Lower leg skin (tissue), 3 donors: ENCODE results near the gene MAT2B.

Experiments
- POLR2A ChIP-seq, 2 donors: fragments of 450-650 bp; IDR thresholded peaks; one replicate each; pipeline ENCODE4 v1.6.1; 2016 to 2017; ENCODE audit warnings: antibody characterized with exemption in 2 of 2, mild to moderate bottlenecking in 1 of 2, moderate library complexity in 1 of 2
- TF ChIP-seq, protein P1 (sequence below), 3 donors: fragments of 450-650 bp; IDR thresholded peaks; one replicate each; pipeline ENCODE4 v1.5.1; 2016; ENCODE audit warnings: antibody characterized with exemption in 3 of 3, mild to moderate bottlenecking in 3 of 3, moderate library complexity in 2 of 3

DNA sequence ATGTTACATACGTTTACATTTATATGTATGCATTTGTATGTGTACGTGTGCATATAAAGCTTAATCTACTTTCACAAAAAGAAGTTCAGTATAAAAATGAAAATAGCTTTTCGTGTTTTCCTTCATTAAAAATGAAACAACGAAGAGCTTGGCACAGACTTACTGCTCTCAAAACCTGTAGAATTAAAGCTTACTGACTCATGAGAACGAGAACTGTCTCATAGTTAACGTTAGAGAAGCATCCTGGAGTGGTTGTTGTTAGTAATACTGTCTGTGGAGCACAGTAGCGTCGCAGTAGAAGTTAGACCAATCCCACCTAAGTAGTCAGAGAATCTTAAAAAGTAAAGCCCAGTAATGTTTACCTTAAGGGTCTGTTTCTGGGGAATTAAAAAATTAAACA lies 1.3 kb downstream of the MAT2B start:
- TF ChIP-seq, protein P1, sequence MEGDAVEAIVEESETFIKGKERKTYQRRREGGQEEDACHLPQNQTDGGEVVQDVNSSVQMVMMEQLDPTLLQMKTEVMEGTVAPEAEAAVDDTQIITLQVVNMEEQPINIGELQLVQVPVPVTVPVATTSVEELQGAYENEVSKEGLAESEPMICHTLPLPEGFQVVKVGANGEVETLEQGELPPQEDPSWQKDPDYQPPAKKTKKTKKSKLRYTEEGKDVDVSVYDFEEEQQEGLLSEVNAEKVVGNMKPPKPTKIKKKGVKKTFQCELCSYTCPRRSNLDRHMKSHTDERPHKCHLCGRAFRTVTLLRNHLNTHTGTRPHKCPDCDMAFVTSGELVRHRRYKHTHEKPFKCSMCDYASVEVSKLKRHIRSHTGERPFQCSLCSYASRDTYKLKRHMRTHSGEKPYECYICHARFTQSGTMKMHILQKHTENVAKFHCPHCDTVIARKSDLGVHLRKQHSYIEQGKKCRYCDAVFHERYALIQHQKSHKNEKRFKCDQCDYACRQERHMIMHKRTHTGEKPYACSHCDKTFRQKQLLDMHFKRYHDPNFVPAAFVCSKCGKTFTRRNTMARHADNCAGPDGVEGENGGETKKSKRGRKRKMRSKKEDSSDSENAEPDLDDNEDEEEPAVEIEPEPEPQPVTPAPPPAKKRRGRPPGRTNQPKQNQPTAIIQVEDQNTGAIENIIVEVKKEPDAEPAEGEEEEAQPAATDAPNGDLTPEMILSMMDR (IDR thresholded peaks at IDR 0.05): no peak
- TF ChIP-seq POLR2A (IDR thresholded peaks at IDR 0.05): no peak
